ENCODE data around the gene ROBO2. TPM values are rescaled to one million over a fixed set of nuclear protein-coding genes. Genes with fewer than 3 reads are reported as not detected.

Gene ROBO2
- total RNA-seq, 2 donors from 2014 or later = not detected

- Mint-ChIP-seq H3K27me3 (no peaks in the 10 kb centered on the region), H3K9me3 (peaks cover 12% of the 10 kb centered on the region), H3K36me3 (ENCODE audit: low read depth) (no peaks in the 10 kb centered on the region), H3K27ac (no peak overlapping the region), H3K4me1 (no peaks in the 10 kb centered on the region), H3K4me3 (no peak overlapping the region)
- no peak for ATAC-seq (replicated peaks)
These were observed 375.0 kb downstream of the ROBO2 start for GRCh38 chr3:77414881-77415280.

DNA sequence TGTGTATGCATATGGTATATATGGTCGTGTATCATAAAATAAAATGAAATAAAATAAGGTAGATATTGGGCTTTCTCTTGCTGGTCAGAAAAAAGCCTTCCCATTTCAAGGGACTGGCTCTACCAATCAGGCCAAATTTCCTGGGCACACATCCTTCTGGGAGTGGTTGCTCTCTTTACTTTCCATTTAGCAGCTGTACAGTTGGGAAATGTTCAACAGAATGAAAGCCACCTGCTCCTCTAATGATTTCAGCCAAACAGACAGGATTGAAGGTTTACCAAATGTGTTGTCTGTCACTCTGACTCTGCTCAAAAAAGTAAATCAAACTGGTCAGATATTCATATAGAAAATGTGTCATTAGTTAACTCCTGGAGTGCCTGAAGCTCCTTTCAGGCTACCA is 380.4 kb downstream of the ROBO2 start:
- ATAC-seq (replicated peaks) = no peak
- no peaks in the 10 kb centered on the region for H3K4me1 Mint-ChIP-seq
- H3K4me3 Mint-ChIP-seq = no peak overlapping the region
- peaks cover 15% of the 10 kb centered on the region for H3K9me3 Mint-ChIP-seq
- H3K27ac Mint-ChIP-seq = no peak overlapping the region
- no peaks in the 10 kb centered on the region for H3K27me3 Mint-ChIP-seq
- H3K36me3 Mint-ChIP-seq (ENCODE audit: low read depth) = no peaks in the 10 kb centered on the region

DNA sequence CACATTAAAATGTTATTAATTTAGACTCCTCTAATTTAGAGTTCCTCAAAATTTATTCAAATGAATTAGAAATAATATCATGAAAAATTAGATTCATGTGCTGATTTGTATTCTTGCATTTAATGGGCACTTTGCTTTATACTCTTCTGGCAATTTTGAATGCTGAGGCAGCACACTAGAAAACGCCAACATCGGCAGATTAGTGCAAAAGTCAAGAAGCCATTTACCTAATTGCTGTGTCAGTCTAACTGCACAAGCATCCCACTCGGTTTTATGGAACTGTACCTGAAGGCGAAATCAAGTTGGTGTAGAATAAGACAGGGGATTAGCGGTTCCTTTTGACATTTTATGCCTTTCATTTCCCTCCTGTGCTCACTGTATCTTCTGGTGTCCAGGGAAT is 382.0 kb downstream of the ROBO2 start:
- Mint-ChIP-seq H3K27me3 (no peaks in the 10 kb centered on the region), H3K9me3 (peaks cover 23% of the 10 kb centered on the region), H3K27ac (no peak overlapping the region)

GRCh38 chr3:77426531-77426930 is 386.6 kb downstream of the ROBO2 start:
- no peak overlapping the region for H3K27ac Mint-ChIP-seq
- H3K4me3 Mint-ChIP-seq = no peak overlapping the region
- no peaks in the 10 kb centered on the region for H3K27me3 Mint-ChIP-seq
- peaks cover 20% of the 10 kb centered on the region for H3K9me3 Mint-ChIP-seq
- no peaks in the 10 kb centered on the region for H3K4me1 Mint-ChIP-seq
- no peak for ATAC-seq (replicated peaks)
- H3K36me3 Mint-ChIP-seq (ENCODE audit: low read depth) = no peaks in the 10 kb centered on the region

More for the DNA sequence above, 382.0 kb downstream of the ROBO2 start:
- H3K4me1 Mint-ChIP-seq = no peaks in the 10 kb centered on the region
- H3K4me3 Mint-ChIP-seq = no peak overlapping the region
- no peak for ATAC-seq (replicated peaks)
- H3K36me3 Mint-ChIP-seq (ENCODE audit: low read depth) = no peaks in the 10 kb centered on the region

DNA sequence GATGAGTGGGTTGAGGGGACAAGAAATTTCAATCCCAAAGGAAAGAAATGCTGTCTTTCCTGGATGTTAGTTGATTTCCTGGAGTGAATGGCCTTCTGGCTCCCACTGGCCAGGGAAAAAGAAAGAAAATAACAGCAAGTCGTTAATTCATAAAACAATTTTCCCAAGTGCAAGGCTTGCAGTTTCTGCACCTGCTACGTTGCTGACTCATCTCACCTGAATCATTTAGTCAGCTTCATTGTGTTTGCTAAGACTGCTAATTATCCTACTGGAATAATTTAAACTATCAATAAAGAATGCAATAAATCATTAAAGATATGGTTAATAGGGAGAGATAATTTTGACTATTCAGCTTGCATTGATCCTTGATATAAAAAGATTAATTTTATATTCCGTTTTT is 387.6 kb downstream of the ROBO2 start:
- H3K36me3 Mint-ChIP-seq (ENCODE audit: low read depth) = no peaks in the 10 kb centered on the region
- no peak overlapping the region for H3K27ac Mint-ChIP-seq
- no peaks in the 10 kb centered on the region for H3K4me1 Mint-ChIP-seq
- no peak for ATAC-seq (replicated peaks)
- peaks cover 20% of the 10 kb centered on the region for H3K9me3 Mint-ChIP-seq
- H3K27me3 Mint-ChIP-seq = no peaks in the 10 kb centered on the region
- no peak overlapping the region for H3K4me3 Mint-ChIP-seq

GRCh38 chr3:77436908-77437307 is 397.0 kb downstream of the ROBO2 start:
- H3K9me3 Mint-ChIP-seq = peaks cover 11% of the 10 kb centered on the region
- H3K4me3 Mint-ChIP-seq = no peak overlapping the region
- ATAC-seq (replicated peaks) = no peak
- no peaks in the 10 kb centered on the region for H3K4me1 Mint-ChIP-seq
- no peaks in the 10 kb centered on the region for H3K36me3 Mint-ChIP-seq (ENCODE audit: low read depth)
- no peaks in the 10 kb centered on the region for H3K27me3 Mint-ChIP-seq
- no peak overlapping the region for H3K27ac Mint-ChIP-seq

GRCh38 chr3:77446084-77446483 is 406.2 kb downstream of the ROBO2 start:
- no peak for ATAC-seq (replicated peaks)
- Mint-ChIP-seq H3K4me1 (no peaks in the 10 kb centered on the region), H3K27me3 (no peaks in the 10 kb centered on the region), H3K4me3 (no peak overlapping the region), H3K36me3 (ENCODE audit: low read depth) (no peaks in the 10 kb centered on the region), H3K9me3 (peaks cover 7% of the 10 kb centered on the region), H3K27ac (no peak overlapping the region)

DNA sequence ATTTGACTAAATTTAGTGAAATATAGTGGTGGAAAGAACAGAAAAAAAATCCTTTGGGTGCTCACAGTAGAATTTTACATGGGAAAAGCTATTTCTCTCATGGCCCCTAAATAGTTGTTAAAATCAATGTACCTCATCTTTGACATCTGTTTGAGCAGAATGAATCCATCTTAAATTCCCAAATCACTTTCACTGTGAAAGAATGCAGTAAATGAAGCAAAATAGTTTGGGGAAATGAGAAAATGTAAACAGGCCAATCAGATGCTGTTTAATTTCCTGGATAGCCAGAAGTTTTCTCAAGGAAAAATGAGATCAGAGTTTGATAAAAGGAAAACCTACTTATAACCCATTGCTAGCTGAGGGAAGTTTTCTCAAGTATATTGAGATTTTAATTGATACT is 406.9 kb downstream of the ROBO2 start:
- Mint-ChIP-seq H3K27me3 (no peaks in the 10 kb centered on the region), H3K4me3 (no peak overlapping the region), H3K27ac (no peak overlapping the region), H3K9me3 (peaks cover 7% of the 10 kb centered on the region), H3K4me1 (no peaks in the 10 kb centered on the region), H3K36me3 (ENCODE audit: low read depth) (no peaks in the 10 kb centered on the region)
- no peak for ATAC-seq (replicated peaks)

- Mint-ChIP-seq H3K4me1 (no peaks in the 10 kb centered on the region), H3K27ac (no peak overlapping the region), H3K4me3 (no peak overlapping the region), H3K36me3 (ENCODE audit: low read depth) (no peaks in the 10 kb centered on the region), H3K27me3 (no peaks in the 10 kb centered on the region), H3K9me3 (peaks cover 18% of the 10 kb centered on the region)
- no peak for ATAC-seq (replicated peaks)
These were observed 409.8 kb downstream of the ROBO2 start for GRCh38 chr3:77449459-77450350.

GRCh38 chr3:77456431-77456830 is 416.5 kb downstream of the ROBO2 start:
- H3K27ac Mint-ChIP-seq = no peak overlapping the region
- H3K9me3 Mint-ChIP-seq = peaks cover 22% of the 10 kb centered on the region
- no peaks in the 10 kb centered on the region for H3K27me3 Mint-ChIP-seq

GRCh38 chr3:77456906-77457305 is 417.0 kb downstream of the ROBO2 start:
- H3K27ac Mint-ChIP-seq = no peak overlapping the region
- H3K27me3 Mint-ChIP-seq = no peaks in the 10 kb centered on the region
- H3K4me3 Mint-ChIP-seq = no peak overlapping the region
- H3K36me3 Mint-ChIP-seq (ENCODE audit: low read depth) = no peaks in the 10 kb centered on the region
- no peak for ATAC-seq (replicated peaks)
- H3K9me3 Mint-ChIP-seq = peaks cover 22% of the 10 kb centered on the region
- H3K4me1 Mint-ChIP-seq = no peaks in the 10 kb centered on the region

More at GRCh38 chr3:77456431-77456830, 416.5 kb downstream of the ROBO2 start:
- Mint-ChIP-seq H3K4me3 (no peak overlapping the region), H3K4me1 (no peaks in the 10 kb centered on the region), H3K36me3 (ENCODE audit: low read depth) (no peaks in the 10 kb centered on the region)
- ATAC-seq (replicated peaks) = no peak

- Mint-ChIP-seq H3K4me1 (no peaks in the 10 kb centered on the region), H3K4me3 (no peak overlapping the region), H3K27me3 (no peaks in the 10 kb centered on the region), H3K36me3 (ENCODE audit: low read depth) (no peaks in the 10 kb centered on the region), H3K9me3 (peaks cover 16% of the 10 kb centered on the region), H3K27ac (no peak overlapping the region)
- ATAC-seq (replicated peaks) = no peak
These were observed 420.0 kb downstream of the ROBO2 start for GRCh38 chr3:77459926-77460325.

- H3K4me3 Mint-ChIP-seq = no peak overlapping the region
- H3K27me3 Mint-ChIP-seq = no peaks in the 10 kb centered on the region
- peaks cover 16% of the 10 kb centered on the region for H3K9me3 Mint-ChIP-seq
- H3K27ac Mint-ChIP-seq = no peak overlapping the region
- H3K36me3 Mint-ChIP-seq (ENCODE audit: low read depth) = no peaks in the 10 kb centered on the region
- H3K4me1 Mint-ChIP-seq = no peaks in the 10 kb centered on the region
- no peak for ATAC-seq (replicated peaks)
These were observed 420.4 kb downstream of the ROBO2 start for GRCh38 chr3:77460326-77460725.

DNA sequence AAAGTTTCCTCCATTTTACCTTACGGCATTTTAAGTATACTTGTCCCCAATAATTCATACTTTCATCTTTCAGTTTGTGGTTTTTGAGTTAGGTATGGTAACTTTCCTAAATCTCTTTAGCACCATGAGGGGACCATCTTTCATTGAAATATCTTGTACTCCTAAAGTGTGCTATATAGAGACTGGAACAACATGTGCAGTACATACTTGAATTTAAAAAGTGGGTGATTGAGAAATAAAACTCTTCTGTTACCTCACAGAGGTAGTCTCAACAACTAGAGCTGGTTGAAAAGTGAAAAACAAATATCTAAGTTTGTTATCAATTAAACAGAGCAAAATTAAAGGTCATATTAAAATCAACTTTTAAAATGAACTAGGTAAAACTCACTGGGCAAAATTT is 423.1 kb downstream of the ROBO2 start:
- Mint-ChIP-seq H3K9me3 (peaks cover 19% of the 10 kb centered on the region), H3K36me3 (ENCODE audit: low read depth) (no peaks in the 10 kb centered on the region), H3K27ac (no peak overlapping the region), H3K27me3 (no peaks in the 10 kb centered on the region), H3K4me1 (no peaks in the 10 kb centered on the region), H3K4me3 (no peak overlapping the region)
- no peak for ATAC-seq (replicated peaks)

DNA sequence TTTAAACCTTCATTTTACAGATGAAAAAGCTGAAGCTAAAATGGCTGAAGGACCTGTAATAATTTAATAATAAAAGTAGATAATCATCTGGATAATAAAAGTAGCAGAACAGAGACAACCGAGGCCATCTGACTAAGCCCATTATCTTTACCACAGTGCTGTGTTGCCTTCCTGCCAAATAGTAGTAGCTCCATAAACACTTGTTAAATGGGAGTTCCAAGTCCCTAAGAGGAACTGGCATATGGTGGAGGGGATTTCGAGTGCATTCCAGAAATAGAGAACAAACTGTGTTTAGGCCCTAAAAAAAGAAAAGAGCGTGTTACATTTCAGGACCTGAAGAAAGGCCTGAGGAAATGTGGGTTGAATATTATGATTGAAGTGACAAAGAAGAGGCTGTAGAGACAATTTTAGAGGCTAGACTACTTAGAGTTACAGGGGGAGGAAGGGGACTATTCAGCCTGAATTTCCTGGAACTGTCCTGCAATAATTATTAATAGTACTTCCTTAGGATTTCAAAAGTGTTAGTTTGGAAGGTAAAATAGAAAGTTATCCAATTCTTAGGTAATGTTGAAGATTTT is 424.3 kb downstream of the ROBO2 start:
- H3K9me3 Mint-ChIP-seq = peaks cover 19% of the 10 kb centered on the region
- H3K4me1 Mint-ChIP-seq = no peaks in the 10 kb centered on the region

More for the DNA sequence above, 424.3 kb downstream of the ROBO2 start:
- H3K36me3 Mint-ChIP-seq (ENCODE audit: low read depth) = no peaks in the 10 kb centered on the region
- no peak for ATAC-seq (replicated peaks)
- no peak overlapping the region for H3K27ac Mint-ChIP-seq
- no peak overlapping the region for H3K4me3 Mint-ChIP-seq
- H3K27me3 Mint-ChIP-seq = no peaks in the 10 kb centered on the region
